Measurements from ENCODE around the gene ST7.

DNA sequence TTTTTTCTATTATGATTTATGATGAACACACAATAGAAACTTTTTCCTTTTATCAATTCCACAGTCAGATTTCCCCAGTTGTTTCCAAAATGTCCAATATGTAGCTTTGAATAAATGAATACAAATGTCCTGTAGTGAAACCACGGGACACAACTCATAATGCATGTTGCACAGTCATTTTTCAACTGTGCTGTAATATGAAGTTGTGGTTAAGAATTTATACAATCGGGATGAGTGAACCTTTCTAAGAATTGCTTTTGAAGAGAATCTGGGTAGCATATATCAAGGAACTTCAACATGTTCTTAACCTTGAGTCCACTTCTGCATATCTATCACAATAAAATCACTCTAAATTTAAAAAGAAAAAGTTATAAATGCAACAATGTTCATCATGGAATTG is 14.6 kb upstream of the ST7 start:
- TF ChIP-seq POLR2A (IDR thresholded peaks at IDR 0.05; ENCODE audit: control extremely low read depth in 1 of 2, low read depth in 2 of 2, low read length in 2 of 2) (no peak), RBBP5 (IDR thresholded peaks at IDR 0.05; ENCODE audit: borderline replicate concordance, low read depth, low read length) (no peak), POLR2AphosphoS5 (IDR thresholded peaks at IDR 0.05; ENCODE audit: low read depth, low read length) (no peak), KDM1A (IDR thresholded peaks at IDR 0.05; ENCODE audit: borderline replicate concordance, low read length) (no peak)
- TF ChIP-seq, protein P1, sequence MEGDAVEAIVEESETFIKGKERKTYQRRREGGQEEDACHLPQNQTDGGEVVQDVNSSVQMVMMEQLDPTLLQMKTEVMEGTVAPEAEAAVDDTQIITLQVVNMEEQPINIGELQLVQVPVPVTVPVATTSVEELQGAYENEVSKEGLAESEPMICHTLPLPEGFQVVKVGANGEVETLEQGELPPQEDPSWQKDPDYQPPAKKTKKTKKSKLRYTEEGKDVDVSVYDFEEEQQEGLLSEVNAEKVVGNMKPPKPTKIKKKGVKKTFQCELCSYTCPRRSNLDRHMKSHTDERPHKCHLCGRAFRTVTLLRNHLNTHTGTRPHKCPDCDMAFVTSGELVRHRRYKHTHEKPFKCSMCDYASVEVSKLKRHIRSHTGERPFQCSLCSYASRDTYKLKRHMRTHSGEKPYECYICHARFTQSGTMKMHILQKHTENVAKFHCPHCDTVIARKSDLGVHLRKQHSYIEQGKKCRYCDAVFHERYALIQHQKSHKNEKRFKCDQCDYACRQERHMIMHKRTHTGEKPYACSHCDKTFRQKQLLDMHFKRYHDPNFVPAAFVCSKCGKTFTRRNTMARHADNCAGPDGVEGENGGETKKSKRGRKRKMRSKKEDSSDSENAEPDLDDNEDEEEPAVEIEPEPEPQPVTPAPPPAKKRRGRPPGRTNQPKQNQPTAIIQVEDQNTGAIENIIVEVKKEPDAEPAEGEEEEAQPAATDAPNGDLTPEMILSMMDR (IDR thresholded peaks at IDR 0.05; ENCODE audit: control extremely low read depth in 1 of 3, insufficient read depth in 1 of 3, low read depth in 1 of 3, low read length in 3 of 3) = no peak

Data from H1 (cell line).